ENCODE data around the gene HOXA11.

HOXA11 gene

GRCh38 chr7:27146491-27147198 lies 38.4 kb downstream of the HOXA11 start:
- DNase-seq, result no peak

DNA sequence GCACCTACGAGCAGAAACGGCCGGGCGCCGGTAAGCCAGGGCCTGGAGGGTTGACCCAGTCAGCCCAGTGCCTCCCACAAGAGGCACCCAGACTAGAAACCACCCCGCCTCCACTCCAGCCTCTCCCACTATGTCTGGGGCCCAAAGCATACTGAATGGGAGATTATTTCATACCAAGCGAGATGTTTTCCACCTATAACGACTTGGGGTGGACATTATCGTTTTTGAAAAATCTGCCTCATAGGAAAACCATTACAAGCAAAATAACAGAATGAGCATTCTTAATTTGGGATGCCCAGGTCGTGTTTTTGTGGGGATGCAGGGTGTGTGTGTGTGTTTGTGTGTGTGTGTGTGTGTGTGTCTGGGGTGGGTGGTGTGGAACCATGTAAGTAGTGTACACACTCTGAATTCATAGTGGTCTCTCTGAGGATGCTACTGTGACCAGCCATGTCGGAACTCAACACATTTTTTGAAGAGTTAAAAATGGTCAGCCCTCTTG lies 39.1 kb downstream of the HOXA11 start:
- DNase-seq, result no peak

GRCh38 chr7:27145165-27145913 lies 39.7 kb downstream of the HOXA11 start:
- DNase-seq, result no peak

DNA sequence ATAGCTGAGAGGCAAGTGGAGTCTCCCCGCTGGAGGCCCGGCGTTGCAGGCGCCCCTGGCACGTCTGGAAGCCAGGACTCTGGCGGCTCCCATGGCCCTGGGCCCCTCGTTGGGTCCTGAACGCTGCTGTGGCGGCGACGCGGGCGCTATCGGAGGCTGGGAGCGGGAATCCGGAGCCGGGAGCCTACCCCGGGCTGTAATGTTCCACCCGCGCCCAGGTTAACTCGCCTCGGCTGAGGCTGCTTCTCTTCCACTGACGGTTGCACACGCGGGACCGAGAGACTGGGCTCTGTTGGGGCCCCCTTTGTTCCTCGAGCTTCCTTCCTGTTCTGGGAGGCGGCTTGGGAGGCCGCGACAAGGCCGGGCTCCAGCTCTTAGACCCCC lies 40.3 kb downstream of the HOXA11 start:
- no peak for DNase-seq

DNA sequence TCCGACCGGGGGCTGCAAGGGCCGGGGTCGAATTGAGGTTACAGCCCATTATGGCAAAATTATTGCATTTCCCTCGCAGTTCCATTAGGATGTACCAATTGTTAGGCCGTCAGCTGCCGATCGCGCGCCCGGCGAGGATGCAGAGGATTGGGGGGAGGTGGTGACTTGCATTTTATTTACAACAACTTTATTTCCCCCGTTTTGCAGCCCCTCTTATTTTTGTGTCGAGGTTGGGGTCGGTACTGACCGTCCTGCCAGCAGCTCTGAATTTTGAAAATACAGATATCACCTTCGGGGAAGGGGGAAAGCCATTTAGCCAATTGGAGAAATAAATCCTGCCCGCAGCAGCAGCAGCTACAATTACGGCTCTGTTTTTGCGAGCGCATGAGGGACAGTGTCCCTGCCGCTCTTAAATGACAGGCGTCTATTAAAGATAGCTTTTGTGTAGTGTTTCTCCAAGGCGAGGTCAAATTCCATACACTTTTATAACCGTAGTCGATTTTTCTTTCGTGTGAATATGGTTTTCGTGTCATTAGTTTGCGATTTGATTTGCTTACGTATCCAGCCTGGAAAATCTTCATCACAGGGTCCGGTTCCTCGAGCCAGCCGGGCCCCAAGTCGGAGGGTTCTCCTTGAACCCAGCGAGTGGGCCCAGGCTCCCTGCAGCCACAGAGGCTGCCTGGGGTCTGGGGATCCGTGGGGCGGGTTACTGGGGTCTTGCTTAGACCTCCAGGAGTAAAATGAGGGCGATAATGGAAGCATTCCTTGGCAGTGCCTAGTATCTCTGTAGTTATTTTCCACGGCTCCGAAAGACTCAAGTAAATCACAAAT lies 40.9 kb downstream of the HOXA11 start:
- DNase-seq, result no peak

DNA sequence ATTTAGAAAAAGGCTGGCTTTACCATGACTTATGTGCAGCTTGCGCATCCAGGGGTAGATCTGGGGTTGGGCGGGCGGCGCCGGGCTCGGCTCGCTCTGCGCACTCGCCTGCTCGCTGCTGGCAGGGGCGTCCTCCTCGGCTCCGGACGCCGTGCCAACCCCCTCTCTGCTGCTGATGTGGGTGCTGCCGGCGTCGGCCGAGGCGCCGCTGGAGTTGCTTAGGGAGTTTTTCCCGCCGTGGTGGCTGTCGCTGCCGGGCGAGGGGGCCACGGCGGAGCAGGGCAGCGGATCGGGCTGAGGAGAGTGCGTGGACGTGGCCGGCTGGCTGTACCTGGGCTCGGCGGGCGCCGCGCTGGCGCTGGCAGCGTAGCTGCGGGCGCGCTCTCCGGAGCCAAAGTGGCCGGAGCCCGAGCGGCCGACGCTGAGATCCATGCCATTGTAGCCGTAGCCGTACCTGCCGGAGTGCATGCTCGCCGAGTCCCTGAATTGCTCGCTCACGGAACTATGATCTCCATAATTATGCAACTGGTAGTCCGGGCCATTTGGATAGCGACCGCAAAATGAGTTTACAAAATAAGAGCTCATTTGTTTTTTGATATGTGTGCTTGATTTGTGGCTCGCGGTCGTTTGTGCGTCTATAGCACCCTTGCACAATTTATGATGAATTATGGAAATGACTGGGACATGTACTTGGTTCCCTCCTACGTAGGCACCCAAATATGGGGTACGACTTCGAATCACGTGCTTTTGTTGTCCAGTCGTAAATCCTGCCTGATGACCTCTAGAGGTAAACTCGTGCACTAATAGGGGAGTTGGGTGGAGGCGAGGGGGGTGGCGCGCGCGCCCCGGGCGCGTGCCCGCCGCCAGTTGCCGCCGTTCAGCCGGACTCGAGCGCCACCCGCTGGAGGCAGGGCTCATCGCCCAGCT lies 41.7 kb downstream of the HOXA11 start, which contains the start of gene HOXA5:
HOXA5 (minus strand) TSS at position 659 of the 927 bp plus-strand sequence; CDS start at position 585, 74 bp downstream.
- DNase-seq, result peak; percentile 63 to 77 (median 73)

GRCh38 chr7:27142580-27143022 lies 42.4 kb downstream of the HOXA11 start:
- no peak for DNase-seq

DNA sequence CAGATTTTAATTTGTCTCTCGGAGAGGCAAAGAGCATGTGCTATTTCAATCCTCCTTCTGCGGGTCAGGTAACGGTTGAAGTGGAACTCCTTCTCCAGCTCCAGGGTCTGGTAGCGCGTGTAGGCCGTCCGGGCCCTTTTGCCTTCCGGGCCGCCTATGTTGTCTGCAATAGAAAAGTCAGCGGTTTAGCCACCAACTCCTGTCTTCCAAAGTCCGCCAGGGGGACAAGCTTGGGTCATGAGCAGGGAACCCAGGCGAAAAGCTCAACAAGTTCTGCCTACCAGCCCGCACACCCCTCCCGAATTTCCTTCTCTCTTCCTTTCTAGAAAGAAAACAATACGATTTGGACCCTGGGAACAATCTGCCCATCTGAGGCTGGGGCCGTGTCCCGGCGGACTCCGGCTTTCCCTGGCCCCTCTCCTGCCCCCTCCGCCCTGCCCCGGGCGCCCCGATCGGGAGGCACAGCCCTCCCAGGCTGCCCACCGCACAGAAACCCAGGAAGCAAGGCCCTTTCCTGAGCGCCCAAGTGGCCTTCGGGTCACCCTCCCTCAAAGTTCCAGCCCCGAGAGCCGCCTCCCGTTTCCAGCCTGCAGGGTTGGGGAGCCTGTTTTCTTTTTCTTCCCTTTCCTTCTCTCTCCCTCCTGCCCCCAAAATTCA lies 43.0 kb downstream of the HOXA11 start:
- peak in 1 of 3 donors; percentile 24 for DNase-seq

GRCh38 chr7:27141137-27141922 lies 43.7 kb downstream of the HOXA11 start:
- DNase-seq, result no peak

- DNase-seq, result no peak
Observed at GRCh38 chr7:27140126-27140857, 44.7 kb downstream of the HOXA11 start.

DNA sequence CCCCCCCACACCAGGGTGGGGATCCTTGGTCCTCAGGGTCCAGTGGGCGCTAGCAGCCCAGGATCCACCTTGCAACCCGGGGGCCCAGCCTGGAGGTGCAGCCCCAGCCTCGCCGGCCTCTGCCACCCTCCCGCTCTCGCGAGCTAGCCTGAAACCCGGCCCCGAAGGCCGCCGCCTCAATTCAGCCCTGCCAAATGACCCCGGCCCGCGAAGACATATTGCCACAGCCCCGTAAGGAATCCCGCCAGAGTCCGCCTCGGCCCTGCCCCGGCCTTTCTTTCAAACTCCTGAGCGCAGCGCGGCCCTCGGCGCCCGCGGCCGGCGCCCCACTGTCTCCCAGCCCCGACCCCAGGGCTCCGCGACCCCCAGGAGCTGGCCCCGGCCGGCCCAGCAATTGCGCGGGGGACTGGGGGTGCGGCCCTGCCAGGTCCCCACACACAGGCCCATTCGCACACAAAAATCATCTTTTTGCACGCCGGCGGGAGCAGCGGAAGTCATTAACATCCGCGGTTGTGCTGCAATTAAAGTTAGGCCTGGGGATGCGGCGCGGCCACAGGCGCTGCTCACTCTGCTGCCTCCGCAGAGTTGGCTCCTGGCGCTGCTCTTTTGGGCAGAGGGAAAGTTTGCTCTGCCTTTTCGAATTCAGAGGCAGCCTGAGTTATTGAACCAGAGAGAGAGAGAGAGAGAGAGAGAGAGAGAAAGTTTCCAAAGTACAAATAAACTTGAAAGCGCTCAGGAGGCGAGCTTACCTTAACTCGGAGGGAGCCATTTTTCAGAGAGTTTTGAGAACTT lies 45.5 kb downstream of the HOXA11 start:
- DNase-seq, result no peak

DNA sequence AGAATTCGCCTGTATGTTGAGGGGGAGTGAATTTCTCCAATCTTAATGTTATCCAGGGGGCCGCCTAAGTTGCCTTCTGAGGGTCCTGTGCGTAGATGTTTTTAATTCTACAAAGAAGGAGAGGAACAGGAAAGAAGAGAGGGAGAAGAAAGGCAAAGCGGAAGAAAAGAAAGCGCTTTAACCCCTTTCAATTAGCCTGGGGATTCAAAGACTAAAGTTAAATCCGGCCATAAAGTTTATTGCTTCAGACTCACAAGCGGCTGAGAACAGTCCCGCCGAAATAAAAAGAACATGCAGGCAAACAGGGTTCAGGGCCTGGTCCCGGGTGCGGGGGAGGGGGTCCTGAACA lies 46.1 kb downstream of the HOXA11 start:
- DNase-seq, result no peak

- no peak for DNase-seq
Observed at GRCh38 chr7:27138472-27138871, 46.6 kb downstream of the HOXA11 start.

- no peak for DNase-seq
Observed at GRCh38 chr7:27137640-27138315, 47.3 kb downstream of the HOXA11 start.

GRCh38 chr7:27134392-27134791 lies 50.6 kb downstream of the HOXA11 start:
- peak; percentile 88 to 98 (median 97) for DNase-seq

GRCh38 chr7:27133409-27134231 lies 51.4 kb downstream of the HOXA11 start:
- DNase-seq, result peak in 1 of 3 donors; percentile 43

DNA sequence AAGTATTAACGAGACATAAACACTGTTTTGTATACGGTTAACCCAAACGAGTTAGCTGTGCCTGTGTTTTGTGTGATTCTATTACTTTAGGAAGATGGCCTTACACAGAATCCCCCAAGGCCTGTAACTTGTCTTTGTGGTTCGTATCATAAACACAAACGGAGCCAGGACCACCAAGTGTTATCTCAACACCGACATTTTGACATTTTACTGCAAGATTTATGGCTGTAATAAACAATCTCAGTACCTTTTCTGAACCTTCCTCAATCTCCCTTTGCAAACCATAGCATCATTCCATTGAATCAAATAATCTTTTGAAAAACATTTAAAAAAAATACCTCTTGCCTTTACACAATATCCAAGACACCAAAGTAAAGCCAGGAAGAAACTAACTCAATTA lies 52.1 kb downstream of the HOXA11 start:
- DNase-seq, result no peak

DNA sequence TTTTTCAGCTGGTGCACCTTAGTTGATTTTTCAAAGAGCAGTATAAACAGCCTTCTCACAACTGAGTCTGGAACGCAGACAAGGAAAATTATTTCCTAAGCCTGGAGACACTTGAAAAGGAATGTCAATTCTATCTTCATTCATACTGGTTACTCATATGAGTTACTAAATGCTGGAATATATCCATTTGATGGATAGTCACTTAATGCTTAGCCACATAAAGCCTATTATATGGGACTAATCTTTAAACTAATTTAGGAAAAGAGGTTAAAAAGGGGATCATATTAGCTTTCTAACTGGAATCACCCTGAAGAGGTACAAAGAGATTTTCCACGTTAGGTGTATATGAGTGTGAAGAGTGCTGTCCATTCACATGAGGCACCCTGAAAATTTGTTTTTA lies 52.8 kb downstream of the HOXA11 start:
- DNase-seq, result no peak

All from suppressor macrophage treated with lipopolysaccharide for 1 hour (primary cell).